ENCODE measurements around the gene LRRC51. TPM values are rescaled to one million over a fixed set of nuclear protein-coding genes. Genes with fewer than 3 reads are reported as not detected.

LRRC51 gene
- total RNA-seq, 4 donors from 2014 or later = 5.1 to 77.4 (median 6.7) TPM

- no peaks in the 10 kb centered on the region for H3K27me3 ChIP-seq
- in situ Hi-C loops (cut with MboI; ENCODE audit: low pct_ligation_motif_present in 1 of 4, low pct_unique_long_range_greater_than_20kb in 1 of 4, low sequenced_read_pairs in 3 of 4) = loop anchor here in 1 of 4 donors (5.0 kb wide), 1 partner anchor 43 kb away; no protein-coding TSS in a partner anchor
- DNase-seq = peak; percentile 37
- peak overlapping the region; percentile 38 to 100 (median 74) for H3K4me3 ChIP-seq
- intact Hi-C loops (cut with DNase I; ENCODE audit: low total_unique reads) = loop anchor here (2.0 kb wide), 1 partner anchor 39 kb away; no protein-coding TSS in a partner anchor
- peak overlapping the region; percentile 88 to 98 (median 94) for H3K27ac ChIP-seq
- whole genome bisulfite sequencing, 2 donors (ENCODE audit: low coverage in 1 of 2) = 2 to 4% methylated on average over 9 to 16 of the region's 16 CpGs
- no peak for TF ChIP-seq EP300 (IDR thresholded peaks at IDR 0.05; ENCODE audit: low read depth)
- no peak for TF ChIP-seq CTCF (IDR thresholded peaks at IDR 0.05)
- no peak for TF ChIP-seq POLR2AphosphoS5 (IDR thresholded peaks at IDR 0.05)
- TF ChIP-seq POLR2A (IDR thresholded peaks at IDR 0.05) = no peak
- H3K36me3 ChIP-seq = no peaks in the 10 kb centered on the region
- peaks cover 10 to 55% (median 19%) of the 10 kb centered on the region in 4 donors for H3K4me1 ChIP-seq
- H3K9me3 ChIP-seq = no peaks in the 10 kb centered on the region
These were observed 778 bp upstream of the LRRC51 start for GRCh38 chr11:72079819-72080325.

GRCh38 chr11:72081184-72081644 lies 564 bp downstream of the LRRC51 start:
- no peak for DNase-seq
- no peak for TF ChIP-seq POLR2A (IDR thresholded peaks at IDR 0.05)
- TF ChIP-seq POLR2AphosphoS5 (IDR thresholded peaks at IDR 0.05) = no peak
- no peak for TF ChIP-seq EP300 (IDR thresholded peaks at IDR 0.05; ENCODE audit: low read depth)
- no peak for TF ChIP-seq CTCF (IDR thresholded peaks at IDR 0.05)
- H3K27ac ChIP-seq = peak overlapping the region; percentile 88 to 98 (median 94)
- no peaks in the 10 kb centered on the region for H3K9me3 ChIP-seq
- H3K36me3 ChIP-seq = no peaks in the 10 kb centered on the region
- intact Hi-C loops (cut with DNase I; ENCODE audit: low total_unique reads) = loop anchor here (2.0 kb wide), 1 partner anchor 40 kb away; no protein-coding TSS in a partner anchor
- H3K27me3 ChIP-seq = no peaks in the 10 kb centered on the region
- peaks cover 10 to 54% (median 22%) of the 10 kb centered on the region in 4 donors for H3K4me1 ChIP-seq
- peak overlapping the region; percentile 8 to 100 (median 74) for H3K4me3 ChIP-seq
- in situ Hi-C loops (cut with MboI; ENCODE audit: low pct_ligation_motif_present in 1 of 4, low pct_unique_long_range_greater_than_20kb in 1 of 4, low sequenced_read_pairs in 3 of 4) = no loop called here
- 82 to 84% methylated on average over 13 to 21 of the region's 21 CpGs for WGBS, 2 donors (ENCODE audit: low coverage in 1 of 2)

GRCh38 chr11:72081821-72082453 lies 1.3 kb downstream of the LRRC51 start:
- no peak overlapping the region for H3K4me3 ChIP-seq
- H3K9me3 ChIP-seq = no peaks in the 10 kb centered on the region
- 80 to 82% methylated on average over 1 to 3 of the region's 3 CpGs for WGBS, 2 donors (ENCODE audit: low coverage in 1 of 2)
- no peak for DNase-seq
- intact Hi-C loops (cut with DNase I; ENCODE audit: low total_unique reads) = loop anchor here (2.0 kb wide), 1 partner anchor 41 kb away; no protein-coding TSS in a partner anchor
- in situ Hi-C loops (cut with MboI; ENCODE audit: low pct_ligation_motif_present in 1 of 4, low pct_unique_long_range_greater_than_20kb in 1 of 4, low sequenced_read_pairs in 3 of 4) = no loop called here
- peak overlapping the region; percentile 88 to 98 (median 94) for H3K27ac ChIP-seq
- peaks cover 10 to 54% (median 23%) of the 10 kb centered on the region in 4 donors for H3K4me1 ChIP-seq
- TF ChIP-seq EP300 (IDR thresholded peaks at IDR 0.05; ENCODE audit: low read depth) (no peak), CTCF (IDR thresholded peaks at IDR 0.05) (no peak), POLR2AphosphoS5 (IDR thresholded peaks at IDR 0.05) (no peak), POLR2A (IDR thresholded peaks at IDR 0.05) (no peak)
- no peaks in the 10 kb centered on the region for H3K27me3 ChIP-seq
- no peaks in the 10 kb centered on the region for H3K36me3 ChIP-seq

GRCh38 chr11:72083414-72083813 lies 2.8 kb downstream of the LRRC51 start:
- in situ Hi-C loops (cut with MboI; ENCODE audit: low pct_ligation_motif_present in 1 of 4, low pct_unique_long_range_greater_than_20kb in 1 of 4, low sequenced_read_pairs in 3 of 4) = no loop called here
- 45 to 76% methylated on average over 2 of the region's 2 CpGs for WGBS, 2 donors (ENCODE audit: low coverage in 1 of 2)
- intact Hi-C loops (cut with DNase I; ENCODE audit: low total_unique reads) = no loop called here
- no peaks in the 10 kb centered on the region for H3K9me3 ChIP-seq
- H3K27me3 ChIP-seq = no peaks in the 10 kb centered on the region
- DNase-seq = no peak
- peaks cover 8 to 55% (median 23%) of the 10 kb centered on the region in 4 donors for H3K4me1 ChIP-seq
- TF ChIP-seq POLR2A (IDR thresholded peaks at IDR 0.05) = no peak
- TF ChIP-seq CTCF (IDR thresholded peaks at IDR 0.05) = no peak
- TF ChIP-seq EP300 (IDR thresholded peaks at IDR 0.05; ENCODE audit: low read depth) = no peak
- TF ChIP-seq POLR2AphosphoS5 (IDR thresholded peaks at IDR 0.05) = no peak
- peak overlapping the region in 1 of 4 donors; percentile 17 for H3K27ac ChIP-seq
- no peaks in the 10 kb centered on the region for H3K36me3 ChIP-seq
- H3K4me3 ChIP-seq = no peak overlapping the region

Measured in transverse colon (tissue), 4 donors.